CD4-positive, CD25-positive, alpha-beta regulatory T cell (primary cell): ENCODE data around the gene DBX2. TPM values are rescaled to one million over a fixed set of nuclear protein-coding genes. Genes with fewer than 3 reads are reported as not detected.
"Not testable (repeated sequence)": the region's sequence is repeated elsewhere in the genome, so short reads cannot be mapped to it uniquely, and the experiment has no call there.

ENCODE experiments used
- ATAC-seq, 2 donors: fragments of 150-1000 bp; cut with Tn5 transposase; one replicate each; pipeline ENCODE4 v1.10.0; 2021; ENCODE audit warnings: low read depth in 2 of 2, moderate number of reproducible peaks in 2 of 2, moderate library complexity in 1 of 2
- DNase-seq, 3 donors: peaks; one replicate each; pipeline versions ENCODE4 v3.0.0 to v3.0.0-alpha.2; 2012 to 2022; ENCODE audit warnings: mixed read lengths in 1 of 3
- H3K27ac ChIP-seq: one replicate; pipeline ENCODE4 v1.7.0; 2013; ENCODE audit warnings: mild to moderate bottlenecking, low read length; ENCODE audit not compliant: insufficient read depth, poor library complexity, severe bottlenecking
- H3K27me3 ChIP-seq: one replicate; pipeline ENCODE4 v1.7.0; 2013; ENCODE audit warnings: low read length; ENCODE audit not compliant: control insufficient read depth, insufficient read depth
- H3K36me3 ChIP-seq: one replicate; pipeline ENCODE4 v1.7.0; 2013; ENCODE audit warnings: mild to moderate bottlenecking, low read length, moderate library complexity; ENCODE audit not compliant: control insufficient read depth, insufficient read depth
- H3K4me1 ChIP-seq: 2 replicates; pipeline ENCODE4 v1.7.0; 2013; ENCODE audit warnings: mild to moderate bottlenecking, low read length; ENCODE audit not compliant: insufficient read depth, control insufficient read depth, poor library complexity, severe bottlenecking
- H3K4me3 ChIP-seq: one replicate; pipeline ENCODE4 v1.7.0; 2013; ENCODE audit warnings: low read depth, mild to moderate bottlenecking, low read length, moderate library complexity
- H3K9me3 ChIP-seq, 2 experiments: 1 replicate in 1 of 2; 2 replicates in 1 of 2; pipeline ENCODE4 v1.7.0; 2013; ENCODE audit warnings: low read length in 2 of 2, mild to moderate bottlenecking in 1 of 2, moderate library complexity in 1 of 2; ENCODE audit not compliant: control insufficient read depth in 2 of 2
- H3K27ac Mint-ChIP-seq, 3 donors: one replicate each; pipeline ENCODE4 v1.8.0; 2020 to 2022; ENCODE audit warnings: mild to moderate bottlenecking in 3 of 3, mixed read lengths in 3 of 3, moderate library complexity in 2 of 3
- H3K27me3 Mint-ChIP-seq: one replicate; pipeline ENCODE4 v1.8.0; 2022; ENCODE audit warnings: mild to moderate bottlenecking, mixed read lengths
- H3K36me3 Mint-ChIP-seq: one replicate; pipeline ENCODE4 v1.8.0; 2020; ENCODE audit warnings: mixed read lengths
- H3K4me1 Mint-ChIP-seq, 4 donors: one replicate each; pipeline ENCODE4 v1.8.0; 2020 to 2022; ENCODE audit warnings: mixed read lengths in 4 of 4, mild to moderate bottlenecking in 1 of 4
- H3K4me3 Mint-ChIP-seq, 4 donors: one replicate each; pipeline ENCODE4 v1.8.0; 2020 to 2022; ENCODE audit warnings: mild to moderate bottlenecking in 4 of 4, mixed read lengths in 4 of 4, moderate library complexity in 3 of 4
- H3K9me3 Mint-ChIP-seq, 7 donors: one replicate each; pipeline ENCODE4 v1.8.0; 2020 to 2022; ENCODE audit warnings: mixed read lengths in 7 of 7, mild to moderate bottlenecking in 3 of 7, moderate library complexity in 2 of 7
- polyA plus RNA-seq, 4 donors: library from polyadenylated mRNA; unstranded; fragments of 300-500 nt; fragmentation: Illumina TruSeq; gene quantifications; one replicate each; pipeline ENCODE4 v1.2.3, GENCODE V29; 2021
- total RNA-seq: library from RNA; stranded (reverse); gene quantifications from one replicate; pipeline ENCODE4 v1.2.3, GENCODE V29; 2022

Gene DBX2
- total and polyA plus RNA-seq, 5 donors from 2014 or later: not detected

- DNase-seq (no peak), ATAC-seq (no peak)
- H3K9me3 Mint-ChIP-seq: peaks cover 0 to 6% (median 0%) of the 10 kb centered on the region in 7 donors
- no peaks in the 10 kb centered on the region for H3K36me3 Mint-ChIP-seq
- H3K4me3 ChIP-seq: no peak overlapping the region
- H3K27ac ChIP-seq: no peak overlapping the region
- no peaks in the 10 kb centered on the region for H3K4me1 ChIP-seq
- peaks cover 5% of the 10 kb centered on the region for H3K27me3 Mint-ChIP-seq
- no peak overlapping the region for H3K4me3 Mint-ChIP-seq
- H3K36me3 ChIP-seq: no peaks in the 10 kb centered on the region
- no peaks in the 10 kb centered on the region for H3K27me3 ChIP-seq
- no peak overlapping the region for H3K27ac Mint-ChIP-seq
- H3K9me3 ChIP-seq: no peaks in the 10 kb centered on the region
- no peaks in the 10 kb centered on the region for H3K4me1 Mint-ChIP-seq
Measured at GRCh38 chr12:45008211-45008610, 42.7 kb downstream of the DBX2 start.

- H3K27me3 ChIP-seq: no peaks in the 10 kb centered on the region
- no peak overlapping the region for H3K4me3 ChIP-seq
- peaks cover 0 to 2% (median 0%) of the 10 kb centered on the region in 7 donors for H3K9me3 Mint-ChIP-seq
- no peak overlapping the region for H3K4me3 Mint-ChIP-seq
- no peaks in the 10 kb centered on the region for H3K36me3 ChIP-seq
- no peak overlapping the region for H3K27ac Mint-ChIP-seq
- H3K27ac ChIP-seq: no peak overlapping the region
- no peaks in the 10 kb centered on the region for H3K36me3 Mint-ChIP-seq
- ATAC-seq (no peak), DNase-seq (no peak)
- H3K27me3 Mint-ChIP-seq: no peaks in the 10 kb centered on the region
- H3K9me3 ChIP-seq: no peaks in the 10 kb centered on the region
- H3K4me1 Mint-ChIP-seq: no peaks in the 10 kb centered on the region
- no peaks in the 10 kb centered on the region for H3K4me1 ChIP-seq
Measured at GRCh38 chr12:44999355-44999754, 51.5 kb downstream of the DBX2 start.

GRCh38 chr12:44993161-44993560 lies 57.7 kb downstream of the DBX2 start:
- Histone ChIP-seq H3K27me3 (no peaks in the 10 kb centered on the region), H3K9me3 (no peaks in the 10 kb centered on the region), H3K27ac (no peak overlapping the region), H3K4me1 (no peaks in the 10 kb centered on the region), H3K36me3 (no peaks in the 10 kb centered on the region), H3K4me3 (no peak overlapping the region)
- peaks cover 0 to 6% (median 0%) of the 10 kb centered on the region in 7 donors for H3K9me3 Mint-ChIP-seq
- no peak overlapping the region for H3K4me3 Mint-ChIP-seq
- no peaks in the 10 kb centered on the region for H3K27me3 Mint-ChIP-seq
- ATAC-seq (no peak), DNase-seq (no peak)
- H3K4me1 Mint-ChIP-seq: no peaks in the 10 kb centered on the region
- H3K27ac Mint-ChIP-seq: no peak overlapping the region
- no peaks in the 10 kb centered on the region for H3K36me3 Mint-ChIP-seq

GRCh38 chr12:44984863-44985262 lies 66.0 kb downstream of the DBX2 start:
- not testable (repeated sequence) for H3K27ac ChIP-seq, H3K36me3 ChIP-seq, H3K9me3 Mint-ChIP-seq, H3K27ac Mint-ChIP-seq, H3K4me3 Mint-ChIP-seq, H3K4me1 Mint-ChIP-seq, H3K4me1 ChIP-seq, H3K9me3 ChIP-seq, H3K27me3 ChIP-seq, ATAC-seq, H3K27me3 Mint-ChIP-seq, H3K4me3 ChIP-seq, H3K36me3 Mint-ChIP-seq, DNase-seq

GRCh38 chr12:44979918-44980317 lies 71.0 kb downstream of the DBX2 start:
- ATAC-seq (no peak), DNase-seq (no peak)
- no peak overlapping the region for H3K27ac ChIP-seq
- no peak overlapping the region for H3K4me3 Mint-ChIP-seq
- no peak overlapping the region for H3K27ac Mint-ChIP-seq
- no peaks in the 10 kb centered on the region for H3K4me1 ChIP-seq
- no peaks in the 10 kb centered on the region for H3K36me3 Mint-ChIP-seq
- no peaks in the 10 kb centered on the region for H3K9me3 ChIP-seq
- H3K4me1 Mint-ChIP-seq: no peaks in the 10 kb centered on the region
- no peaks in the 10 kb centered on the region for H3K9me3 Mint-ChIP-seq
- H3K27me3 Mint-ChIP-seq: no peaks in the 10 kb centered on the region
- peaks cover 2% of the 10 kb centered on the region for H3K27me3 ChIP-seq
- no peak overlapping the region for H3K4me3 ChIP-seq
- no peaks in the 10 kb centered on the region for H3K36me3 ChIP-seq

GRCh38 chr12:44976246-44976645 lies 74.7 kb downstream of the DBX2 start:
- DNase-seq: no peak
- Histone ChIP-seq H3K27me3 (peaks cover 2% of the 10 kb centered on the region), H3K4me3 (no peak overlapping the region), H3K27ac (no peak overlapping the region), H3K36me3 (no peaks in the 10 kb centered on the region), H3K4me1 (no peaks in the 10 kb centered on the region), H3K9me3 (no peaks in the 10 kb centered on the region)
- no peaks in the 10 kb centered on the region for H3K9me3 Mint-ChIP-seq
- H3K4me3 Mint-ChIP-seq: no peak overlapping the region
- H3K27ac Mint-ChIP-seq: no peak overlapping the region
- no peaks in the 10 kb centered on the region for H3K27me3 Mint-ChIP-seq
- no peaks in the 10 kb centered on the region for H3K4me1 Mint-ChIP-seq
- ATAC-seq: no peak
- H3K36me3 Mint-ChIP-seq: no peaks in the 10 kb centered on the region

GRCh38 chr12:44972746-44973421 lies 78.0 kb downstream of the DBX2 start:
- no peak overlapping the region for H3K27ac Mint-ChIP-seq
- no peaks in the 10 kb centered on the region for H3K36me3 ChIP-seq
- ATAC-seq: no peak
- no peak overlapping the region for H3K4me3 Mint-ChIP-seq
- H3K9me3 Mint-ChIP-seq: no peaks in the 10 kb centered on the region
- no peaks in the 10 kb centered on the region for H3K36me3 Mint-ChIP-seq
- no peaks in the 10 kb centered on the region for H3K27me3 Mint-ChIP-seq
- no peaks in the 10 kb centered on the region for H3K4me1 ChIP-seq
- no peak overlapping the region for H3K4me3 ChIP-seq
- H3K4me1 Mint-ChIP-seq: no peaks in the 10 kb centered on the region
- peak in 1 of 3 donors; percentile 5 for DNase-seq
- no peaks in the 10 kb centered on the region for H3K9me3 ChIP-seq
- no peaks in the 10 kb centered on the region for H3K27me3 ChIP-seq
- no peak overlapping the region for H3K27ac ChIP-seq

GRCh38 chr12:44968965-44969364 lies 81.9 kb downstream of the DBX2 start:
- no peaks in the 10 kb centered on the region for H3K27me3 ChIP-seq
- no peaks in the 10 kb centered on the region for H3K4me1 Mint-ChIP-seq
- ATAC-seq (no peak), DNase-seq (peak in 1 of 3 donors; percentile 35)
- H3K9me3 ChIP-seq: no peaks in the 10 kb centered on the region
- no peaks in the 10 kb centered on the region for H3K4me1 ChIP-seq
- no peaks in the 10 kb centered on the region for H3K36me3 Mint-ChIP-seq
- peaks cover 0 to 8% (median 0%) of the 10 kb centered on the region in 7 donors for H3K9me3 Mint-ChIP-seq
- H3K4me3 Mint-ChIP-seq: no peak overlapping the region
- no peak overlapping the region for H3K4me3 ChIP-seq
- no peak overlapping the region for H3K27ac ChIP-seq
- H3K27me3 Mint-ChIP-seq: no peaks in the 10 kb centered on the region
- H3K36me3 ChIP-seq: no peaks in the 10 kb centered on the region
- H3K27ac Mint-ChIP-seq: no peak overlapping the region
